Endometrial microvascular endothelial cells (primary cell): Measurements from ENCODE around the gene NUBPL. TPM values are rescaled to one million over a fixed set of nuclear protein-coding genes. Genes with fewer than 3 reads are reported as not detected.
"Not testable (repeated sequence)": the region's sequence is repeated elsewhere in the genome, so short reads cannot be mapped to it uniquely, and the experiment has no call there.

Experiments
- in situ Hi-C: cut with HindIII; loops from 2 replicates; pipeline ENCODE4 v1.10.0; 2017; ENCODE audit warnings: low sequenced_read_pairs, low pct_unique_long_range_greater_than_20kb; ENCODE audit errors: inconsistent ontology term
- total RNA-seq: library from RNA; depleted of rRNA; stranded (reverse); fragments of >200 nt; gene quantifications from one replicate; pipeline ENCODE4 v1.2.3, GENCODE V29; 2015; ENCODE audit errors: inconsistent ontology term

Gene NUBPL
- total RNA-seq, 1 donor from 2014 or later: 6.6 TPM

DNA sequence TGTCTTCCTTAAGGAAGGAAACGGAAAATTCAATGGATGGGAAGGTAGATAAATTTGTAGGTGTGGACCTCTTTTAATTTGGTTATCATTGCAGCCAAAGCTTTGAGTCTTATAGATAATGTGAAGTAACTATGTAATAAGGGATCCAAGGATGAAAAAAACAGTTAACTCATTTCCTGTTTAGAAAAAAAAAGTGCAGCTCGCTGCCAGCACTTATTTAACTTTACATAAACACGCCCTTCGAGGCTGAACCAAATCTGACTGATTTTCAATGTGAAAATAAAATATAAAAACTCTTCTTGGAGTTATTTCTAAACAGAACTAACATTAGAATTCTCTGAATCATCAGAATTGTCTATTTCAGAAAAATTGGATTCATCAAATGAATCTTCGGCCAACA is 7.0 kb downstream of the NUBPL start:
- in situ Hi-C loops: loop anchor here (25.0 kb wide), 1 partner anchor 369 kb away; no protein-coding TSS in a partner anchor

DNA sequence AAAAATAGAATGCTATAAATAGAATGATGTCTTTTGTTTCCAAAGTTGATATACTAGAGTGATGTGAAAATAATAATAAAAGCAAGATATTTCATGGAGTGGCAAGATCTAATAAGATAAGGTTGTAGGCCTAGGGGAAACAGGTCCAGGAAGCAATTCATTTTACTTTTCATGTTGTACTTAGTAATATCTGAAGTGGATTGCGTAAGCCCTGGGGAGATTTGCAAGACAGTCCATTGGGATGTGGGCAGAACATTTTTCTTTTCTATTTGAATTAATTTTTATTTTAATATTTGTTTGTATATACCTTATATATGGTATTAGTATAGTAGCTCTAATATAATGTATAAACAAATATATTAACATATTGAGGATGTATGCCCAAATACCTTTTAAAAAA is 7.5 kb downstream of the NUBPL start:
- in situ Hi-C loops: loop anchor here (25.0 kb wide), 1 partner anchor 369 kb away; no protein-coding TSS in a partner anchor

DNA sequence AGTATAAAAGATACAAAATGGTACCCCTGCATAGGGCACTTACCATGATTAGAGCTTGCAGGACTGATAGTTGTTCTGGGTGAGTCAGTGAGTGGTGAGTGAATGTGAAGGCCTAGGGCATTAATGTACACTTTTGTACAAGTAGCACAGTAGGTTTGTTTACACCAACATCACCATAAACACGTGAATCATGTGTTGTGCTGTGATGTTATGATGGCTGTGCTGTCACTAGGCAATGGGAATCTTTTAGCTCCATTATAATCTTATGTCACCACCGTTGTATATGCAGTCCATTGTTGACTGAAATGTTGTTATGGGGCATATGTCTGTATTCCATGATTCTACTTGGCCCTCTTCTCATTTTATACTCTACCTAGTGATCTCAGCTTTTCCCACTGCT is 11.8 kb downstream of the NUBPL start:
- in situ Hi-C loops: loop anchor here (25.0 kb wide), 1 partner anchor 364 kb away; no protein-coding TSS in a partner anchor

DNA sequence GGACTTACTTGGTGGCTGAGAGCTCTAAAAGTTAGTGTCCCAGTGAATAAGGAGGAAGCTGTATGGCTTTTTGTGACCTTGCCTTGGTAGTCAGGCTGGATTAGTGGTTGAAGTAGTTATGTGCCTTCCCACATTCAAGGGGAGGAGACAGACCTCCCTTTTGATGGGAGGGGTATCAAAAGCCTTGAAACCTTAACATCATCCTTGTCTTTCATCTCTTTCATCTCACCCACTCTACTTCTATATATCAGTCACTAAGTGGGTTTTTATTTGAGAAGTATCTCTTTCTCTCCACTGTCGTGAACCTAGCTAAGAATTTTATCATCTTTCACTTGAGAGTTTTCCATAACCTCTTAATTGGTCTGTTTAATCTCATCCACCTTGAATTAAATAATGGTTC is 15.7 kb downstream of the NUBPL start:
- in situ Hi-C loops: no loop called here

DNA sequence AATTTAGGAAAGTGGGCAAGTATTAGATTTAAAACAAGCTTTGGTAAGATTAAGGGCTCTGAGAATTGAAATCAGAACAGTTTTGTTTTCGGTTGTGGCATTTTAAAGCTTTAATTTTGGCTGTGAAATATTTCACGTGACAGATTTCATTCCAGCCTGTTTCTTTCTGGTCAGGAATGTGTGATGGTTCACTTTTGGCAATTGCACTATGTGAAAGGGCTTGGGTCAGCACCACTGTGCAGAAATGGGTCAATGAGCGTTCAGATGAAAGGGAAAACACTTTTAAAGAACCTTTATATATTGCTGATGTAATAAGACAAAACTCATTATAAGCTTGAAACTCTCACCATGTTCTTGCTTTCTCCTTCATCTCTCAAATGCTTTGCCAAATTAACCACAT is 17.1 kb downstream of the NUBPL start:
- in situ Hi-C loops: no loop called here

DNA sequence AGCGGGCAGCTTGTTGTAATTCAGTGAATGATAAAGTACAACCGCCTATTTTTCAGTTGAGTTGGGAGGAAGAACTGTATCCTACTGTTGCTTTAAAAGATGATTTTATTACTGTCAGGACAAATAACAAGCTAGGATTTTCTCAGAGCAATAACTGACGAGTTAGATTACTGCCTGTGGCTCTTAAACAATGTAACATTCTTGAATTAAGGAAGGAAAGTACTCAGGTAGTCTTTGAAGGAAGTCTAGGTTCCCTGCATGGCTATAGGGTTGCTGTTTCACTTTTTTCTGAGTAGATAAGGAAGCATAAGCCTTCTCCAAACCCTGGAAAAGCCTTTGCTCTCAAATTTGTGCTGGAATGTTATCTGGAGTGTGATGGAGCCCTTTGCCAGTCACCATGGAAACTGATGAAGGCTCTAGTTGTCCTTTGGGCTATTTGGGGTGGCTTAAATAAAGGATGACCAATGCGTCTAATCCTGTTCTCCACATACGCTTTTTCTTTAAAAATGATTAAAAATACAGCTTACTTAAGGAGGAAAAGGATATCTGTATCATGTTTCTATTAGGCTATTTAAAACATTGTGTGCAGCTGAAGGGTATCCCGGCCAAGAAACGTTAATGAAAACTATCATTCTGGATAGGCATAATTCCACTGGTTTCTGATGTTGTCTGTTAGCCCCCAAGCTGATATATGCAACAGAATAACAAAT is 17.7 kb downstream of the NUBPL start:
- in situ Hi-C loops: no loop called here

DNA sequence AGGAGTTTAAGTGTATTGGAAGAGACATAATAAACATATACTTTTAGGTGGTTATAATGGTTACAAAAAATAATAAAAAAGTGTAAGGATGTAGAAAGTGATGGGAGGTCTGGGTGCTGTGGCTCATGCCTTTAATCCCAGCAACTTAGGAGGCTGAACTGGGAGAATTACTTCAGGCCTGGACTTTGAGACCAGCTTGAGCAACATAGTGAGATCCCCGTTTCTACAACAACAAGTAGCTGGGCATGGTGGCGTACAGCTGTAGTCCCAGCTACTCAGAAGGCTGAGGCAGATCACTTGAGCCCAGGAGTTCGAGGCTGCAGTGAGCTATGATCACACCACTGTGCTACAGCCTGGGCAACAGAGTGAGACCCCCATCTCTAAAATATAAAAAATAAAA is 19.0 kb downstream of the NUBPL start:
- in situ Hi-C loops: no loop called here

DNA sequence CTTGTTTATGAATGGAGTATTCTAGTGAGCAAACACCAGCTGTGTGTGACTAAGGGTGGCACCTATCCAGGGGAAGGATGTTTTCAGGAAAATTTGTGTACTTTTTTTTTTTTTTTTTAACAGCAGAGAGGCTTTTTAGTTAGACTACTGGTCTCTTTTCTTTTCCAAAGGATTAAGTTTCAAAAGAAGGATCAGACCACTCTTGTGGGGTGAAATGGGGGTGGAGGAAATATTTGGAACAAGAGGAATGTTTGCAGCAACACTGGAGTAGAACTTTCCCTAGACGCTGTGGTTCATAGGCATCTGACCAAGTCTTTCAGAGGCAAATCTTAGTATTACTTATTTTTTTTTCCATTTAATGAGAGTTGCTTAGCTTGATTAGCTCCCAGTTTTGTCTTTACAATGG is 21.1 kb downstream of the NUBPL start:
- in situ Hi-C loops: no loop called here

DNA sequence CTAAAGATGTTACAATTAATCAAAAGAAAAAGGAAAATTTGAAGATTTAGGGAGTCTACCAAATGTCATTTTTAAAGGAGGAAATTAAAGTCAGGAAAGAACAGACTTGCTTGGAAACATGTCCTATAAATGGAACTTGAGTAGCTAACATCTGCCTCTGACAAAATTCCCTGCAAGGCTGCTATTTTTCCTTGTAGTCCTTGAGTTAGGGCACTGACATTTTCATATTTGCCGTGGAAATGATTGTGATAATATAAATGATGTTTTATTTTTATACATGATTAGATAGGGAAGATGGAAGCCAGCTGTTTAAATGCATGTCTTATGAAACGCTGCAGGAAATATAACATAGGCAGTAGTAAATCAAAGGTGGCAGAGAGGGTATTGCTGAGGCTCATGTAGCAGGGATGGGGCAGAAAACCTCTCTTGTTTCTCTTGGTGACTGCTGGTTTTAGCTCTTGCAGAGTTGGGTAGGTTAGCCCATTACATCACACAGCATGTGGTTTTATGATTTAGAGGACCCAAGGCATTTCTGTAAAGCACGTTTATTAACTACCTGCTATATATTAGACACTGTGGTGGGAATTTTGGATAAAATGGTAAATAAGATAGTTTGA is 21.7 kb downstream of the NUBPL start:
- in situ Hi-C loops: no loop called here

DNA sequence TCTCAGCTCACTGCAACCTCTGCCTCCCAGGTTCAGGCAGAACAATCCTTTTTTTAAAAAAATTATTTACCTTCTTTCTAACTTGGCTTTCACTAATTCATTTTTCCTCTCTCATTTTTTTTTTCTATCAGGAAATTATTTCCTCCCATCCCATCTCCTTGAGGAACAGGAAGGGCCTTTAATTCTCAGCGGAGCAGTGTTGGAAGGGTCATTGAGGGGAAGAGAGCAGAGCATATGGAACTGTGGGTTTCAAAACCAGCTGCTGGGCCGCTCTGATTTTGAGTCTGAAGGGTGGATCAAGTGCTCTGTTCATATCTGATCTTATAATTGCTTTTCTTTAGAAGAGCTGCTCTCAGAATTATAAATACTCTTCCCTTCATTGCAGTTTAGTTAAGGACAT is 29.0 kb downstream of the NUBPL start:
- in situ Hi-C loops: no loop called here

DNA sequence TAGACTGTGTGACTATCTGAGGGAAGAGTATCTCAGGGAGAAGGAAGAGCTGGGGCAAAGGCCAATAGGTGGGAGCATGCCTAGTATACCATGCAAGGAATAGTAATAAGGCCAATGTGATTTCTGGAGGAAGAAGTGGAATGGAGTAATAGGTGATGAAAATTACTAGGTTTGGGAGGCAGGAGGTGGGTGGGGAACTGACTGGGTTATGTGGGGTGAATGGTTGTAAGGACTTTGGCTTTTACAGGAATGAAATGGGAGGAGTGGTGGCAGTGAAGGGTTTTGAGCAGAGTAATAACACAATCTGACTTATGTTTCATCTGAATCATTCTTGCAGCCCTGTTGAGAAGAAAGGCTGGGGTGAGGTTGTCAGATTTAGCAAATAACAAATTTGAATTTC is 30.9 kb downstream of the NUBPL start:
- in situ Hi-C loops: no loop called here

DNA sequence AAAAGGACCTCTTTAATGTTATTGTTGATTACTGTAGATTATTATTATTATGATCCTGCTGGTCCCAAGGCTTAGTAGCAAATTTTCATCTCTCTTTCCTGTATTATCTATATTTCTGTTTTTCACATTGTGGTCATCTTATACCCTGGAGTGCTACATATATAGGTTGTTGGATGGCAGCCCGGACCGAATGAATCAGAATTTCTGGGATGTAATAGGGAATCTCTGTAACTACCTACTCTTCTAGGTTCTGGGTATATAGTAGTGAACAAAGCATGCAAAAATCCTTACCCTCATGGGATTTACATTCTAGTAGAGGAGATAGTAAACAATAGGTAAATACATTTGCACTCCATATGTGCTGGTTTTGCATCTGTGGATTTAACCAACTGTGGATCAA is 31.4 kb downstream of the NUBPL start:
- in situ Hi-C loops: no loop called here

DNA sequence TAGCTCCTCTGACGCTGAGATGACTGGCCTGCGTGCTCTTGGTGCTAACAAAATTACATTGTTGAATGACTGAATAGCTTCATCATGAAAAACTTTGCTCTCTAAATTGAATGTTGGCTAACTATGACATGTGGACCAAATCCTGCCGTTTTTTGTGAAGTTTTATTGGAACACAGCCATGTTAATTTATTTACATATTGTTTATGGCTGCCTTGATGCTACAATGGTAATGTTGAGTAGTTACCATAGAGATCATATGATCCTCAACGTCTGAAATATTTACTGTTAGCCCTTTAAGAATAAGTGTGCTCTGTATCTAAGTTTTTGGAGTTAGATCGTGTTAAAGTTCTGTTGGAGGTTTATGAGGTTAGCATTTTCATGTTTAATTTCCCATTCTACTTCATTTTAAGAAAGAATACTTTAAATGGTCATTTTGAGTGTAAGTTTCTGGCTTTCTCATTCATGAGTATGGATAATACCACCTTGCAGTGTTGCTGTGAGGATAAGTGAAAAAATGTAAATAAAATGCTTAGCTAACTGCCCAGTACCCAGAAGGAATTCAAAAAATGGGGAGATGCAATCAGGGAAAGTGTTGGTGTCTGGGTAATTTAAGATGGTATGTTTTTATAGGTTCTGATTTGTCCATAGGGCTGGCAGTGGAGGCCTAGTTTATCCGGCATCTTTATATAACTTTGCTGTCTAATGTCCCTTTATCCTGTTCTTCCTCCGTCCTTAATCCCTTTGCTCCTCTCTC is 35.3 kb downstream of the NUBPL start:
- in situ Hi-C loops: no loop called here

DNA sequence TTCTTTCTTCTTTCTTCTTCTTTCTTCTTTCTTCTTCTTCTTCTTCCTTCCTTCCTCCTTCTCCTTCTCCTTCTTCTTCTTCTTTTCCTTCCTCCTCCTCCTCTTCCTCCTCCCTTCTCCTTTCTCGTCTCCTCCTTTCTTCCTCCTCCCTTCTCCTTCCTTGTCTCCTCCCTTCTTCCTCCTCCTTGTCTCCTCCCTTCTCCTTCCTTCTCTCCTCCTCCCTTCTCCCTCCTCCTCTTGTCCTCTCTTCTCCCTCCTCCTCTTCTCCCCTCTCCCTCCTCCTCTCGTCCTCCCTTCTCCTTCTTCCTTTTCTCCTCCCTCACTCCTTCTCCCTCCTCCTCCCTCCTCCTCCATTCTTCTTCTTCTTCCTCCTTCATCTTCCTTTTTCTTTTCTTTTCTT is 44.5 kb downstream of the NUBPL start:
- in situ Hi-C loops: no loop called here

DNA sequence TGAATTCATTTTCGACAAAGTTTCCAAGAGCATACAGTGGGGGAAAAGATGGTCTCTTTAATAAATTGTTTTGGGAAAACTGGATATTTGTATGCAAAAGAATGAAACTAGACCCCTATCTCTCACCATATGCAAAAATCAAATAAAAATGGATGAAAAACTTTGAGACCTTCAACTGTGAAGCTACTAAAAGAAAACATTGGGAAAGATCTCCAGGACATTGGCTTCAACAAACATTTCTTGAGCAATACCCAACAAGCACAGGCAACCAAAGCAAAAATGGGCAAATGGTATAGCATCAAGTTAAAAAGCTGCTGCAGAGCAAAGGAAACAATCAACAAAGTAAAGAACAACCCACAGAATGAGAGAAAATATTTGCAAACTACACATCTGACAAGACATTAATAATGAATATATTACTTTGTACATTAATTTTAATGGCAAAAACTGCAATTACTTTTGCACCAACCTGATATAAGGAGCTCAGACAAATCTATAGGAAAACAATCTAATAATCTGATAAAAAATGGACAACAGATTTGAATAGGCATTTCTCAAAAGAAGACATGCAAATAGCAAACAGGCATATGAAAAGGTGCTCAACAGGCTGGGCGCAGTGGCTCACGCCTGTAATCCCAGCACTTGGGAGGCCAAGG is 50.7 kb downstream of the NUBPL start:
- in situ Hi-C loops: no loop called here

DNA sequence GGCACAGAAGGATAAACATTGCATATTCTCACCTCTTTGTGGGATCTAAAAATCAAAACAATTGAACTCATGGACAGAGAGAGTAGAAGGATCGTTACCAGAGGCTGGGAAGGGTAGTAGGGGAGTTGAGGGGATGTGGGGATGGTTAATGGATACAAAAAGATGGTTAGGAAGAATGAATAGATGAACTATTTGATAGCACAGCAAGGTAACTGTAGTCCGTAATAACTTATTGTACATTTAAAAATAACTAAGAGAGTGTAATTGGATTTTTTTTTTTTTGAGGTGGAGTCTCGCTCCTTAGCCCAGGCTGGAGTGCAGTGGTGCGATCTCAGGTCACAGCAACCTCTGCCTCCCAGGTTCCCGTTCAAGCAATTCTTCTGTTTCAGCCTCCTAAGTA is 52.0 kb downstream of the NUBPL start:
- in situ Hi-C loops: no loop called here

DNA sequence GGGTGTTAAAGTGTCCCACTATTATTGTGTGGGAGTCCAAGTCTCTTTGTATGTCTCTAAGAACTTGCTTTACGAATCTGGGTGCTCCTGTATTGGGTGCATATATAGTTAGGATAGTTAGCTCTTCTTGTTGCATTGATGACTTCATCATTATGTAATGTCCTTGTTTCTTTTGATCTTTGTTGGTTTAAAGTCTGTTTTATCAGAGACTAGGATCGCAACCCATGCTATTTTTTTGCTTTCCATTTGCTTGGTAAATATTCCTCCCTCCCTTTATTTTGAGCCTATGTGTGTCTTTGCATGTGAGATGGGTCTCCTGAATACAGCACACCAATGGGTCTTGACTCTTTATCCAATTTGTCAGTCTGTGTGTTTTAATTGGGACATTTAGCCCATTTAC is 57.7 kb downstream of the NUBPL start:
- in situ Hi-C loops: not testable (repeated sequence)

DNA sequence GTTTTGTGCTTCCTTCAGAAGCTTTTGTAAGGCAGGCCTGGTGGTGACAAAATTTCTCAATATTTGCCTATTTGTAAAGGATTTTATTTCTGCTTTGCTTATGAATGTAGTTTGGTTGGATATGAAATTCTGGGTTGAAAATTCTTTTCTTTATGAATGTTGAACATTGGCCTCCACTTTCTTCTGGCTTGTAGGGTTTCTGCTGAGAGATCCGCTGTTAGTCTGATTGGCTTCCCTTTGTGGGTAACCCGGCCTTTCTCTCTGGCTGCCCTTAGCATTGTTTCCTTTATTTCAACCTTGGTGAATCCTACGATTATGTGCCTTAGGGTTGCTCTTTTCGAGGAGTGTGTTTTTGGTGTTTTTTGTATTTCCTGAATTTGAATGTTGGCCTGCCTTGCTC is 58.2 kb downstream of the NUBPL start:
- in situ Hi-C loops: no loop called here

DNA sequence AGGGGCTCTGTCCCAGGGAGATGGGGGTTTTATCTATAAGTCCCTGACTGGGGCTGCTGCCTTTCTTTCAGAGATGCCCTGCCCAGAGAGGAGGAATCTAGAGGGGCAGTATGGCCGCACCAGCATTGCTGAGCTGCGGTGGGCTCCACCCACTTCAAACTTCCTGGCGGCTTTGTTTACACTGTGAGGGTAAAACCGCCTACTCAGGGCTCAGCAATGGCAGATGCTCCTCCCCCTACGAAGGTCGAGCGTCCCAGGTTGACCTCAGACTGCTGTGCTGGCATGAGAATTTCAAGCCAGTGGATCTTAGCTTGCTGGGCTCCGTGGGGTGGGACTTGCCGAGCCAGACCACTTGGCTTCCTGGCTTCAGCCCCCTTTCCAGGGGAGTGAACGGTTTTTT is 59.7 kb downstream of the NUBPL start:
- in situ Hi-C loops: not testable (repeated sequence)

DNA sequence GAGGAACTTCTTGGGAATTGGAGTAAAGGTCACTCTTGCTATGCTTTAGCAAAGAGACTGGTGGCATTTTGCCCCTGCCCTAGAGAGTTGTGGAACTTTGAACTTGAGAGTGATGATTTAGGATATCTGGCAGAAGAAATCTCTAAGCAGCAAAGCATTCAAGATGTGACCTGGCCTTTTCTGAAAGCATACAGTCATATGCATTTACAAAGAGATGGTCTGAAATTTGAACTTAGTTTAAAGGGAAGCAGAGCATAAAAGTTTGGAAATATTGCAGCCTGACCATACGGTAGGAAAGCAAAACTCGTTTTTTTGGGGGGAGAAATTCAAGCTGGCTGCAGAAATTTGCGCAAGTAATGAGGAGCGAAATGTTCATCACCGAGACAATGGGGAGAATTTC is 60.9 kb downstream of the NUBPL start:
- in situ Hi-C loops: no loop called here
